ENCODE measurements around the gene BPIFB4. TPM values are rescaled to one million over a fixed set of nuclear protein-coding genes. Genes with fewer than 3 reads are reported as not detected.

Gene BPIFB4
- total RNA-seq, 1 experiment from 2014 or later, result not detected

GRCh38 chr20:33148040-33148439, 68.6 kb downstream of the BPIFB4 start:
- Mint-ChIP-seq H3K4me3 (ENCODE audit: unreplicated experiment) (no peak overlapping the region), H3K4me1 (ENCODE audit: insufficient read depth, unreplicated experiment) (no peaks in the 10 kb centered on the region), H3K27ac (ENCODE audit: low read depth, unreplicated experiment) (no peak overlapping the region), H3K27me3 (ENCODE audit: insufficient read depth, unreplicated experiment) (peaks cover 34% of the 10 kb centered on the region), H3K36me3 (ENCODE audit: insufficient read depth, unreplicated experiment) (no peaks in the 10 kb centered on the region), H3K9me3 (ENCODE audit: unreplicated experiment) (no peaks in the 10 kb centered on the region)
- intact Hi-C loops (cut with micrococcal nuclease), result no loop called here
- ChIA-PET CTCF (no interaction called here), POLR2A (no interaction called here)
- no peak for DNase-seq (ENCODE audit: unreplicated experiment)
- no TSS peak for BruUV-seq (replicated peaks)
- TF ChIP-seq CTCF (IDR thresholded peaks at IDR 0.05; ENCODE audit: unreplicated experiment), result no peak

GRCh38 chr20:33154252-33154651, 74.8 kb downstream of the BPIFB4 start:
- DNase-seq (ENCODE audit: unreplicated experiment), result no peak
- ChIA-PET POLR2A (no interaction called here), CTCF (interaction anchor here (0.5 to 0.8 kb wide), 3 partner anchors 145 to 365 kb away, joined by 3 read pairs; no protein-coding TSS in a partner anchor)
- intact Hi-C loops (cut with micrococcal nuclease), result no loop called here
- peaks cover 11% of the 10 kb centered on the region for H3K9me3 Mint-ChIP-seq (ENCODE audit: unreplicated experiment)
- no peaks in the 10 kb centered on the region for H3K36me3 Mint-ChIP-seq (ENCODE audit: insufficient read depth, unreplicated experiment)
- H3K27me3 Mint-ChIP-seq (ENCODE audit: insufficient read depth, unreplicated experiment), result peaks cover 31% of the 10 kb centered on the region
- H3K4me3 Mint-ChIP-seq (ENCODE audit: unreplicated experiment), result no peak overlapping the region
- BruUV-seq (replicated peaks), result no TSS peak
- H3K4me1 Mint-ChIP-seq (ENCODE audit: insufficient read depth, unreplicated experiment), result no peaks in the 10 kb centered on the region
- H3K27ac Mint-ChIP-seq (ENCODE audit: low read depth, unreplicated experiment), result no peak overlapping the region
- TF ChIP-seq CTCF (IDR thresholded peaks at IDR 0.05; ENCODE audit: unreplicated experiment), result no peak

- Mint-ChIP-seq H3K4me3 (ENCODE audit: unreplicated experiment) (no peak overlapping the region), H3K4me1 (ENCODE audit: insufficient read depth, unreplicated experiment) (no peaks in the 10 kb centered on the region), H3K9me3 (ENCODE audit: unreplicated experiment) (peaks cover 4% of the 10 kb centered on the region), H3K27ac (ENCODE audit: low read depth, unreplicated experiment) (no peak overlapping the region), H3K27me3 (ENCODE audit: insufficient read depth, unreplicated experiment) (peaks cover 35% of the 10 kb centered on the region), H3K36me3 (ENCODE audit: insufficient read depth, unreplicated experiment) (no peaks in the 10 kb centered on the region)
- no peak for TF ChIP-seq CTCF (IDR thresholded peaks at IDR 0.05; ENCODE audit: unreplicated experiment)
- intact Hi-C loops (cut with micrococcal nuclease), result no loop called here
- no TSS peak for BruUV-seq (replicated peaks)
- ChIA-PET CTCF (interaction anchor here (0.7 kb wide), 1 partner anchor 527 kb away, joined by 3 read pairs; no protein-coding TSS in a partner anchor), POLR2A (no interaction called here)
- no peak for DNase-seq (ENCODE audit: unreplicated experiment)
Measured at GRCh38 chr20:33158637-33159385, 79.4 kb downstream of the BPIFB4 start.

- intact Hi-C loops (cut with micrococcal nuclease), result no loop called here
- H3K36me3 Mint-ChIP-seq (ENCODE audit: insufficient read depth, unreplicated experiment), result no peaks in the 10 kb centered on the region
- no peaks in the 10 kb centered on the region for H3K9me3 Mint-ChIP-seq (ENCODE audit: unreplicated experiment)
- ChIA-PET POLR2A (no interaction called here), CTCF (interaction anchor here (0.7 kb wide), 2 partner anchors 8 to 38 kb away, joined by 3 to 7 read pairs; no protein-coding TSS in a partner anchor)
- peaks cover 37% of the 10 kb centered on the region for H3K27me3 Mint-ChIP-seq (ENCODE audit: insufficient read depth, unreplicated experiment)
- no peak overlapping the region for H3K27ac Mint-ChIP-seq (ENCODE audit: low read depth, unreplicated experiment)
- no peaks in the 10 kb centered on the region for H3K4me1 Mint-ChIP-seq (ENCODE audit: insufficient read depth, unreplicated experiment)
- H3K4me3 Mint-ChIP-seq (ENCODE audit: unreplicated experiment), result no peak overlapping the region
- BruUV-seq (replicated peaks), result no TSS peak
- TF ChIP-seq CTCF (IDR thresholded peaks at IDR 0.05; ENCODE audit: unreplicated experiment), result no peak
- no peak for DNase-seq (ENCODE audit: unreplicated experiment)
Measured at GRCh38 chr20:33159713-33160112, 80.3 kb downstream of the BPIFB4 start.
